ENCODE measurements around the gene SULT1B1.
"Not testable (repeated sequence)": the region's sequence is repeated elsewhere in the genome, so short reads cannot be mapped to it uniquely, and the experiment has no call there.

- not testable (repeated sequence) for TF ChIP-seq CTCF (IDR thresholded peaks at IDR 0.05; ENCODE audit: extremely low read depth in 1 of 2, insufficient read depth in 1 of 2, low read depth in 1 of 2, low read length in 2 of 2); FOS (IDR thresholded peaks at IDR 0.05; ENCODE audit: borderline replicate concordance, insufficient read depth, low read length); EZH2 (IDR thresholded peaks at IDR 0.05; ENCODE audit: borderline replicate concordance, low read depth, low read length, severe bottlenecking); JUN (IDR thresholded peaks at IDR 0.05; ENCODE audit: borderline replicate concordance, insufficient read depth, insufficient read length, low read depth); MAX (IDR thresholded peaks at IDR 0.05; ENCODE audit: insufficient read depth, insufficient read length); POLR2AphosphoS5 (IDR thresholded peaks at IDR 0.05; ENCODE audit: insufficient read depth, low read depth, low read length); GATA2 (IDR thresholded peaks at IDR 0.05; ENCODE audit: insufficient read depth, insufficient read length, low read depth, low read length); POLR2A (IDR thresholded peaks at IDR 0.05; ENCODE audit: low read depth, low read length); MYC (IDR thresholded peaks at IDR 0.05; ENCODE audit: low read depth, low read length)
Observed at GRCh38 chr4:69768554-69768953, 8.1 kb upstream of the SULT1B1 start.

Data from endothelial cell of umbilical vein (primary cell).